Muscle layer of duodenum (tissue), 2 donors: Measurements from ENCODE around the gene BMERB1.

Experiments used
- H3K27ac ChIP-seq: one replicate; pipeline ENCODE4 v1.7.0; 2013; ENCODE audit warnings: mild to moderate bottlenecking, low read length
- H3K27me3 ChIP-seq: one replicate; pipeline ENCODE4 v1.7.0; 2013; ENCODE audit warnings: low read depth, mild to moderate bottlenecking, control low read depth, low read length
- H3K36me3 ChIP-seq, 2 donors: one replicate each; pipeline ENCODE4 v1.7.0; 2013; ENCODE audit warnings: low read length in 2 of 2, control low read depth in 1 of 2, mild to moderate bottlenecking in 1 of 2; ENCODE audit not compliant: insufficient read depth in 2 of 2, control insufficient read depth in 1 of 2
- H3K4me1 ChIP-seq, 2 donors: one replicate each; pipeline ENCODE4 v1.7.0; 2013; ENCODE audit warnings: low read length in 2 of 2, mild to moderate bottlenecking in 2 of 2, control low read depth in 1 of 2, moderate library complexity in 1 of 2; ENCODE audit not compliant: insufficient read depth in 2 of 2, control insufficient read depth in 1 of 2
- H3K4me3 ChIP-seq, 2 donors: one replicate each; pipeline ENCODE4 v1.7.0; 2013; ENCODE audit warnings: low read length in 2 of 2, low read depth in 1 of 2, mild to moderate bottlenecking in 1 of 2
- H3K9me3 ChIP-seq, 2 donors: one replicate each; pipeline ENCODE4 v1.7.0; 2013; ENCODE audit warnings: low read length in 2 of 2, control low read depth in 1 of 2, mild to moderate bottlenecking in 1 of 2; ENCODE audit not compliant: control insufficient read depth in 1 of 2
- donor health status: healthy.

BMERB1 gene

DNA sequence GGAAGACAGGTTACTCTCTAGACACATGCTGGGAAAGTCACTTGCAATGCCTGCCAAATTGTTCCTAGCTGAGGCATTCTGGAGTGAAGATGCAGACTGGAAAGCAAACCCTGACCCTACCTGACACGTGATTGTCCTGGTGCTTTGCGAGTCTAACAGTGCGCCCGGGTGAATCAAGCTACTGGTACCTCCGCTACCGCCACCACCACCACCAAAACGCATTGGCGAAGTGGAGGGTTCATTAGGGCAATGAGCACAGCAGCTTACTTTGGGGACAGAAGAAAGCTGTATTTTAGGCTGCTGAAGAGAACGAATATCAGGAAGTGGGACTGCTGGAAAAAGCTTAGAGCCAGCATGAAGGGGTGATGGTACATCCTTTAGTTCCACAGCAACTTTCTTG, 201.5 kb downstream of the BMERB1 start:
- Histone ChIP-seq H3K27ac (no peak overlapping the region), H3K36me3 (peaks cover 51 to 72% of the 10 kb centered on the region in 2 donors), H3K4me1 (peaks cover 0 to 10% of the 10 kb centered on the region in 2 donors), H3K4me3 (no peak overlapping the region), H3K9me3 (no peaks in the 10 kb centered on the region), H3K27me3 (no peaks in the 10 kb centered on the region)

DNA sequence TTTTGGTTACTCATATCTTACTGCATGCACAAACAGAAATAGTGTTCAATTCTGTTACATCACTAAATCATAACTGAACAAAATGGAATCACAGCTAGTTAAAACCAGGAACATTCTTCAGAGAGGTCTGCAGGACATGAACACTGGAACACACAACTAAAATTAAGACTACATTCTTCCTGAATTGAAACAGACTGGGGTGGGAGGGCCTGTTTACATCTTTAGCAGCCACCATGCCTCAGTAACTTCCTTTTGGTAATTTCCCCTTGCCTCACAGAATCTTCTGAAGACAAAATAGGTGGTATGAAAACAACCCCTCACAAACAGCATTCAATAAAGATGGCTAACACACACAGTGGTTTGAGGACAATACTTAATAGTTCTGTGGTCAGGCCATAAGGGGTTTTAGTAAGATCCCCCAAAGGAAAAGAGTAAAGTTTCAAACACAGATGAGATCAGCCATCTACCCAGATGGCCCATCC, 202.0 kb downstream of the BMERB1 start:
- Histone ChIP-seq H3K4me1 (peaks cover 2 to 15% of the 10 kb centered on the region in 2 donors), H3K4me3 (no peak overlapping the region), H3K9me3 (no peaks in the 10 kb centered on the region), H3K27me3 (no peaks in the 10 kb centered on the region), H3K36me3 (peaks cover 51 to 69% of the 10 kb centered on the region in 2 donors), H3K27ac (no peak overlapping the region)
